GM12872 (cell line): Measurements from ENCODE around the gene ARVCF.

Experiments used
- TF ChIP-seq, protein P1 (sequence below): IDR thresholded peaks from 3 replicates; pipeline ENCODE4 v1.5.1; 2011; ENCODE audit warnings: low read depth, mild to moderate bottlenecking, low read length, moderate library complexity; ENCODE audit not compliant: insufficient read depth

The ARVCF gene

DNA sequence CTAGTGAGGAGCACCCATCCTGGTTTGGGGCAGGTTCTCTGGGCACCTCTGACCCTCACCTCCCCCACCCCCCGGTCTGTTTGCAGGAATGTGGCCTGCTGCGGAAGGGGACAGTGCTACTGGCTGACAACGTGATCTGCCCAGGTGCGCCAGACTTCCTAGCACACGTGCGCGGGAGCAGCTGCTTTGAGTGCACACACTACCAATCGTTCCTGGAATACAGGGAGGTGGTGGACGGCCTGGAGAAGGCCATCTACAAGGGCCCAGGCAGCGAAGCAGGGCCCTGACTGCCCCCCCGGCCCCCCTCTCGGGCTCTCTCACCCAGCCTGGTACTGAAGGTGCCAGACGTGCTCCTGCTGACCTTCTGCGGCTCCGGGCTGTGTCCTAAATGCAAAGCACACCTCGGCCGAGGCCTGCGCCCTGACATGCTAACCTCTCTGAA is 48.2 kb downstream of the ARVCF start:
- TF ChIP-seq, protein P1, sequence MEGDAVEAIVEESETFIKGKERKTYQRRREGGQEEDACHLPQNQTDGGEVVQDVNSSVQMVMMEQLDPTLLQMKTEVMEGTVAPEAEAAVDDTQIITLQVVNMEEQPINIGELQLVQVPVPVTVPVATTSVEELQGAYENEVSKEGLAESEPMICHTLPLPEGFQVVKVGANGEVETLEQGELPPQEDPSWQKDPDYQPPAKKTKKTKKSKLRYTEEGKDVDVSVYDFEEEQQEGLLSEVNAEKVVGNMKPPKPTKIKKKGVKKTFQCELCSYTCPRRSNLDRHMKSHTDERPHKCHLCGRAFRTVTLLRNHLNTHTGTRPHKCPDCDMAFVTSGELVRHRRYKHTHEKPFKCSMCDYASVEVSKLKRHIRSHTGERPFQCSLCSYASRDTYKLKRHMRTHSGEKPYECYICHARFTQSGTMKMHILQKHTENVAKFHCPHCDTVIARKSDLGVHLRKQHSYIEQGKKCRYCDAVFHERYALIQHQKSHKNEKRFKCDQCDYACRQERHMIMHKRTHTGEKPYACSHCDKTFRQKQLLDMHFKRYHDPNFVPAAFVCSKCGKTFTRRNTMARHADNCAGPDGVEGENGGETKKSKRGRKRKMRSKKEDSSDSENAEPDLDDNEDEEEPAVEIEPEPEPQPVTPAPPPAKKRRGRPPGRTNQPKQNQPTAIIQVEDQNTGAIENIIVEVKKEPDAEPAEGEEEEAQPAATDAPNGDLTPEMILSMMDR: no peak

DNA sequence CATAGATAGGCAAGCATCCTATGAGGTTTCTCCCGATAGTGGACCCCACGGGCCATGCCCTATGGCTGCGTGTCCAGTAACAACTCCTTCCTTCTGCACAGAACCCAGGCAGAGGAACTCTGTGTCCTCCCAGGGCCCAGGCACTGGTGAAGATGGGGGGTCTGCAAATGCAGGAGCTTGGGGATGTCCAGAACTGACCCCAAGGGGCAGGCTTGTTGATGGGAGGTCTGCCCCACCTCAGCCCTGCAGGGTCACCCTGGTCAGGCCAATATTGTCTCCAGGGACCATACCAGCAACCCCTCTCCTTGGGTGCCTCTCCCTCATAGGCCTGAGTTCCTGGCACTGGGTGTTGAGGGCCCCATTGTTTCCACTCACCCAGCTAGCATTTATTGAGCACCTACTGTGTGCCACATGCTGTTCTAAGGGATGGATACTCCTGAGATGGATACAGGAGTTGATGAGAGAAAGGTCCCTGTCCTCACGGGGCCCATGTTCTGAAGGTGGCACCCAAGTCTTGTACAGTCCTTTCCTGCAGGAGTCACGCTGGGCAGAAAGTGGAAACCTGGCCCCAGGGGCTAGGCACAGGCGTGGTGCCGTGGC is 48.7 kb downstream of the ARVCF start:
- TF ChIP-seq, protein P1: no peak

DNA sequence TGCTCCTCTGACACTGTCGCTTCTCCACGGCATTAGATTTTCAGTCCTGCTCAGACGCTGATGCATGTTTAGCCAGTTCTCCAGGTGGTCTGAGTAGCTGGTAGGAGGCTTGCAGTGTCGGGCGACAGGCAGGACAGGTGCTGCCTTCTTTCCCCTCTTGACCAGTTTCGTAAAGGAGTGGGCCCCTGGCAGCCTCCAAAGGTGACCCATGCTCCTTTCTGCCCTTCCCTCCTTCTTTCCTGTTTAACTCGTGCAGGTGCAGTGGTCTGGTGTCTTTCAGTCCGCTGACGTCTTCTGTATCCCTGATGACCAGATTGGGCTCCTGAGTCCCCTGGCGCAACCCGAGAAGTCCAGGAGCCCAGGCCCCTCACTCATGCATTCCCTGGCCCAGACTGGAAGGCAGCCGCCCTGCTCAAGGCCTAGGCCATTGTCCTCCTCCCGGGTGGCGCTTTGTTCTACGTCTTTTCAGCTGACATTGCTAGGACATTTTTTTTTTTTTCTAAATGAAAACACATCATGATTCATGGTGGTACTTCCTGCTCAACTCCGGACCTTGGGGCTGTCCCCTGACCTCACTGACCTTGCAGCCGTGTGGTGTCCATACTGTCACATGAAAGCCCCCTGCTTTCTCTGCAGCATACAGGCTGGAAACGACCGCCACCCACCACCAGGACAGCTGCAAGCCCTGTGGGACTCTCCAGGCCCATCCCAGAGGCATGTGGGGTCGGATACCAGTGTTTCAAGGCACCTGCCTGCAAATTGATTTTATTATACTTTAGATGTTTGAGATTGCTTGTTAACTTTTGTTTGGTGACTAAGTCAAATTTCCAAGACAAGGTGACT is 49.5 kb downstream of the ARVCF start:
- TF ChIP-seq, protein P1: no peak

DNA sequence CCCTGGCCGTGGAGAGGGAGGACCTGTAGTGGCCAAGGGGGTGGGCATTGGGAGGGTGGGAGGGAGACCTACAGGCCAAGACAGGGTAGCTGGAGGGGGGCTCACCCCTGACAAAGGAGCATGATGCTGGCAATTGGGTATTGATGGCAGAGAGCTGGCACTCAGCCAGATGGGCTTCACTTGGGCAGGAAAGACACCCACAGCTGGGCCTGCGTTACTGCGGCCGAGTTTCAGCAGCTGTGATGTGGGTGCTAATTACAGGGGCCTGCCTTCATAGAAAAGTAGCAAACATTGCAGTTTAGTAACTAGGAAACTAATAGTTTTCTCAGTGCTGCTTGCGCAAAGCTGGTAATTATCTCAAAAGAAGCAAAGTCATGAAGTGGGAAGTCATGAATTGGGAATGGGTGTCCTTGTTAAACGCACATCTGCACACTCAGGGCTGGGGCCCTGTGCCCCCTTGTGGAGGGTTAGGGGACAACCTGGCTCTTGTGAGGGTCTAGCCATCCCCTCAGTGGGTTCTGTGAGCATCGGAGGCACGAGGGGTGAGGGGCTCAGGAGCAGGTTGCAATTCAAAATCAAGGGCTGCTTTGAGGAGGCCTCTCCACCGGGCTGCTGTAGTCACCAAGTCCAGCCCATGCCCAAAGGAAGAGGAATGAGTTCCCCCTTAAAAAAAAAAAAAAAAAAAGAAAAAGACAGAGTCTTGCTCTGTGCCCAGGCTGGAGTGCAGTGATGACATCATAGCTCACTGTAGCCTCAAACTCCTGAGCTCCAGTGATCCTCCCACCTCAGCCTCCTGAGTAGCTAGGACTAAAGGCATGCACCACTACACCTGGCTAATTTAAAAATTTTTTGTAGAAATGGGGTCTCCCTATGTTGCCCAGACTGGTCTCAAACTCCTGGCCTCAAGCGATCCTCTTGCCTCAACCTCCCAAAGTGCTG is 50.6 kb downstream of the ARVCF start:
- TF ChIP-seq, protein P1: peak; percentile 50

DNA sequence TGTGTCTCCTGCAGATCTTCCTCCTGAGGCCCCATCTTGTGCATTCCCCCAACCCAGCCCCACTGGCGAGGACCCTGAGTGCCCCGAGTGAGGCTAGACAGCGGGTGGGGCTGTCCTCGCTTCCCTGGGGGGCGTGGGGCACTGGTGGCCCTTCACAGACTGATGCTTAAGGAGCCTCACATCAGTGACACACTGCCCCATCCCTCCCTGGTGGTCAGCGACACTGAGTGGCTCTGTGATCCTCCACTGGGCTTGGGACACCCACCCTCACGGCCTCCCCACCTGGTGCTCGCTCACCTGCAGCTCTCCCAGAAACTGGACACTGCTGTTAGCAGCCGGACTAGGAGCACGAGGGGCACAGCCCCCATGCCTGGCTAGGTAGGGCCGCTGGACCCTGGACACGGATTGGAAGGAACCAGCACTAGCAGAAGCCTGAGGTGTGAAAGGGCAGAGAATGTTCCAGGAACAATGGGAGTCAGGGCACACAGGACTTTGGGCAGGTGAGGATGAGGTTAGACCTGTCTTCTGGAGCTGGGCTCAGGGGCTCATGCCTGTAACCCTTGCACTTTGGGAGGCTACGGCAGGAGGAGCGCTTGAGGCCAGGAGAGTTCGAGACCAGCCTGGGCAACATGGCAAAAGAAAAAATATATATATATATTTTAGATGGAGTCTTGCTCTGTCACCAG is 51.8 kb downstream of the ARVCF start:
- TF ChIP-seq, protein P1: no peak

DNA sequence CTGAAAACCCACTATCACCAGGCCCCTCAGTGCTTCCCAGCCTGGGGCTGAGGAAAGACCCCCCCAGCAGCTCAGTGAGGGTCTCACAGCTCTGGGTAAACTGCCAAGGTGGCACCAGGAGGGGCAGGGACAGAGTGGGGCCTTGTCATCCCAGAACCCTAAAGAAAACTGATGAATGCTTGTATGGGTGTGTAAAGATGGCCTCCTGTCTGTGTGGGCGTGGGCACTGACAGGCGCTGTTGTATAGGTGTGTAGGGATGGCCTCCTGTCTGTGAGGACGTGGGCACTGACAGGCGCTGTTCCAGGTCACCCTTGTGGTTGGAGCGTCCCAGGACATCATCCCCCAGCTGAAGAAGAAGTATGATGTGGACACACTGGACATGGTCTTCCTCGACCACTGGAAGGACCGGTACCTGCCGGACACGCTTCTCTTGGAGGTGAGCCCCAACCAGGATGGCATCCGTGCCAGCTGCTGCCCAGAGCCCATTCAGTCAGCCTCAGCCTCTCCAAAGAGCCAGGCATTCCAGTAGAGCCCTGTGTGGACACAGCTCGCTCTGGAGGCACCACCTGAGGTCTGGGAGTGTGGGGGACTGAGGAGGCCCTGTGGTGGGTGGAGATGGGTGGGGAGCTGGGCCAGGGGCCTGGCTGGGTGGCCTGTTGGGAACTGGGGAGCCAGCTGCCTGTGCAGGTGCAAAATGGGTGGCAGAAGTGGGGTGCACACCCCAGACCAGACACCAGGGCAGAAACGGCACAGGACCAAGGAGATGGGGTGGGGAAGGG is 52.6 kb downstream of the ARVCF start:
- TF ChIP-seq, protein P1: no peak
